GM12878 (cell line): ENCODE data around the gene OR11A1. TPM values are rescaled to one million over a fixed set of nuclear protein-coding genes. Genes with fewer than 3 reads are reported as not detected.

Source experiments
- ATAC-seq: fragments of 200-7000 bp; cut with Tn5 transposase; 3 replicates; pipeline ENCODE4 v1.9.1; 2020; ENCODE audit warnings: mild to moderate bottlenecking, moderate library complexity
- BruUV-seq: library from RNA; stranded (reverse); fragments of 400-500 nt; replicated peaks from 2 replicates; lab custom pipeline; 2021; lab: Mats Ljungman, UMichigan
- CTCF ChIA-PET: fragments of 300-600 bp; sonication (Branson Sonifier 250); formaldehyde crosslinking; extraction: SDS; loops from one replicate; lab custom pipeline; 2021; ENCODE audit warnings: inconsistent platforms; lab: Yijun Ruan, JAX
- POLR2A ChIA-PET: fragments of 350-600 bp; formaldehyde crosslinking; extraction: SDS; loops from one replicate; lab custom pipeline; 2021; ENCODE audit warnings: inconsistent platforms; lab: Charles Lee
- RAD21 ChIA-PET: fragments of 300-600 bp; sonication (Branson Sonifier 250); formaldehyde crosslinking; loops from one replicate; lab custom pipeline; 2023; ENCODE audit warnings: antibody characterized with exemption; ENCODE audit not compliant: unreplicated experiment; lab: Charles Lee
- SMC1A ChIA-PET: fragments of 300-600 bp; sonication (Branson Sonifier 250); formaldehyde crosslinking; loops from one replicate; lab custom pipeline; 2023; ENCODE audit not compliant: unreplicated experiment, uncharacterized antibody; lab: Charles Lee
- DNase-seq: peaks from one replicate; pipeline ENCODE4 v3.0.0-alpha.2; 2011; ENCODE audit warnings: low read depth, low spot score
- FAIRE-seq: peaks from 3 replicates; lab custom pipeline; 2011; peaks lifted over from hg19 to GRCh38; lab: Jason Lieb, UNC
- H2AFZ ChIP-seq: 2 replicates; pipeline ENCODE4 v1.6.0; 2011; ENCODE audit warnings: low read depth, low read length, control low read depth; ENCODE audit not compliant: control insufficient read depth
- H3K27ac ChIP-seq: 2 replicates; pipeline ENCODE4 v1.5.1; 2011; ENCODE audit warnings: control low read depth; ENCODE audit not compliant: control insufficient read depth, insufficient read depth
- H3K27me3 ChIP-seq, 2 experiments: replicated peaks in 1 of 2; 2 replicates each; pipeline versions ENCODE4 v1.6.0 to v1.6.1; 2011; ENCODE audit warnings: low read length in 1 of 2; ENCODE audit not compliant: control insufficient read depth in 2 of 2, insufficient read depth in 2 of 2
- H3K36me3 ChIP-seq, 2 experiments: 2 replicates each; pipeline ENCODE4 v1.5.1; 2011; ENCODE audit warnings: low read length in 1 of 2; ENCODE audit not compliant: control insufficient read depth in 2 of 2, insufficient read depth in 2 of 2
- H3K4me1 ChIP-seq: 2 replicates; pipeline ENCODE4 v1.6.1; 2011; ENCODE audit warnings: mild to moderate bottlenecking, low read length, moderate library complexity, mixed read lengths; ENCODE audit not compliant: control insufficient read depth, insufficient read depth
- H3K4me2 ChIP-seq: 2 replicates; pipeline ENCODE4 v1.6.0; 2011; ENCODE audit warnings: control low read depth; ENCODE audit not compliant: control insufficient read depth, insufficient read depth
- H3K4me3 ChIP-seq: fragments of 200-600 bp; sonication (generic); 2 replicates; pipeline ENCODE4 v1.5.1; 2016
- H3K79me2 ChIP-seq: 2 replicates; pipeline ENCODE4 v1.6.0; 2011; ENCODE audit warnings: low read length; ENCODE audit not compliant: control insufficient read depth, insufficient read depth
- H3K9ac ChIP-seq: 2 replicates; pipeline ENCODE4 v1.8.0; 2011; ENCODE audit warnings: low read length, control low read depth, mixed read lengths; ENCODE audit not compliant: control insufficient read depth, insufficient read depth
- H3K9me3 ChIP-seq: replicated peaks from 3 replicates; pipeline ENCODE4 v1.5.1; 2011; ENCODE audit warnings: mild to moderate bottlenecking, low read length; ENCODE audit not compliant: control insufficient read depth, insufficient read depth
- H4K20me1 ChIP-seq: 2 replicates; pipeline ENCODE4 v1.6.0; 2011; ENCODE audit not compliant: control insufficient read depth, insufficient read depth
- ATF7 ChIP-seq: fragments of 450-650 bp; IDR thresholded peaks from 2 replicates; pipeline ENCODE4 v1.6.1; 2016; ENCODE audit warnings: low read depth, mild to moderate bottlenecking
- BACH1 ChIP-seq: fragments of 450-650 bp; IDR thresholded peaks from 2 replicates; pipeline ENCODE4 v1.6.1; 2017; ENCODE audit warnings: mild to moderate bottlenecking, borderline replicate concordance
- HDAC2 ChIP-seq: fragments of 200-600 bp; sonication (generic); IDR thresholded peaks from 2 replicates; pipeline ENCODE4 v1.6.1; 2017
- NFYA ChIP-seq: IDR thresholded peaks from 2 replicates; pipeline ENCODE4 v1.6.1; 2011; ENCODE audit warnings: low read depth, mild to moderate bottlenecking, low read length, improper control_type of control experiment, borderline replicate concordance
- NR2C1 ChIP-seq: fragments of 450-650 bp; IDR thresholded peaks from 2 replicates; pipeline ENCODE4 v1.6.1; 2017; ENCODE audit warnings: antibody characterized with exemption, mild to moderate bottlenecking, moderate library complexity
- NR2F1 ChIP-seq: fragments of 450-650 bp; conservative IDR thresholded peaks from 2 replicates; pipeline ENCODE4 v1.6.1; 2017; ENCODE audit warnings: mild to moderate bottlenecking
- YBX1 ChIP-seq: fragments of 450-650 bp; IDR thresholded peaks from 2 replicates; pipeline ENCODE4 v1.6.1; 2016; ENCODE audit warnings: antibody characterized with exemption
- ZBED1 ChIP-seq: IDR thresholded peaks from 2 replicates; pipeline ENCODE4 v1.6.1; 2016; ENCODE audit warnings: borderline replicate concordance
- ZNF217 ChIP-seq: fragments of 450-650 bp; IDR thresholded peaks from 2 replicates; pipeline ENCODE4 v1.6.1; 2017; ENCODE audit warnings: antibody characterized with exemption, mild to moderate bottlenecking
- ZNF384 ChIP-seq: IDR thresholded peaks from 2 replicates; pipeline ENCODE4 v1.6.1; 2012; ENCODE audit warnings: low read depth, mild to moderate bottlenecking, low read length, improper control_type of control experiment, borderline replicate concordance
- WGBS: methylation state at CpG from one replicate; pipeline ENCODE4 v1.1.6; 2016; ENCODE audit warnings: low lambda C conversion rate; ENCODE audit not compliant: insufficient replicate concordance, insufficient coverage; ENCODE audit errors: missing lambda C conversion rate; 5-methylcytosine and 5-hydroxymethylcytosine counted together
- in situ Hi-C: fragments of 300-500 bp; cut with MboI; formaldehyde crosslinking; loops from 9 replicates; pipeline ENCODE4 v1.14.3; 2018; ENCODE audit warnings: mixed read lengths
- intact Hi-C: fragments of 100-400 bp; cut with micrococcal nuclease; formaldehyde crosslinking; loops from one replicate; pipeline ENCODE4 v1.14.2; 2022; ENCODE audit not compliant: unreplicated experiment
- polyA plus RNA-seq, 11 experiments: library from polyadenylated mRNA; depleted of rRNA in 4 of 11; unstranded in 6 of 11; stranded (reverse) in 5 of 11; fragments of >200 nt; fragmentation: Nextera tagmentation in 4 of 11; fragmentation: Illumina TruSeq in 1 of 11; extraction: Ambion mirVana in 4 of 11; extraction: Trizol in 1 of 11; gene quantifications; 1 replicate in 1 of 11; 2 replicates in 10 of 11; pipeline versions ENCODE4 v1.2.1 to v1.2.3, GENCODE V29; 2011 to 2016; ENCODE audit warnings: inconsistent platforms in 2 of 11, missing spikeins in 2 of 11, low read depth in 1 of 11
- total RNA-seq, 4 experiments: library from RNA; depleted of rRNA in 3 of 4; stranded (reverse); fragments of >200 nt in 3 of 4; fragmentation: Illumina TruSeq in 1 of 4; extraction: Trizol in 1 of 4; gene quantifications; 2 replicates each; pipeline versions ENCODE4 v1.2.1 to v1.2.3, GENCODE V29; 2013 to 2021
- TF ChIP-seq, protein P1 (sequence below): IDR thresholded peaks from 2 replicates; pipeline ENCODE4 v1.6.1; 2011; ENCODE audit warnings: borderline replicate concordance, low read depth, mild to moderate bottlenecking, moderate library complexity, mixed read lengths, low read length; ENCODE audit not compliant: insufficient read depth; ENCODE audit errors: extremely low read length
- TF ChIP-seq, protein P2 (sequence below): fragments of 450-650 bp; IDR thresholded peaks from 2 replicates; pipeline ENCODE4 v1.6.1; 2016; ENCODE audit warnings: mild to moderate bottlenecking
- TF ChIP-seq, protein P3 (sequence below): fragments of 450-650 bp; IDR thresholded peaks from 2 replicates; pipeline ENCODE4 v1.6.1; 2017; ENCODE audit warnings: mild to moderate bottlenecking

The OR11A1 gene
- total and polyA plus RNA-seq, 10 of the 15 experiments (the other 5 are each of a cell fraction or from before 2014, with no cell fraction given): not detected

DNA sequence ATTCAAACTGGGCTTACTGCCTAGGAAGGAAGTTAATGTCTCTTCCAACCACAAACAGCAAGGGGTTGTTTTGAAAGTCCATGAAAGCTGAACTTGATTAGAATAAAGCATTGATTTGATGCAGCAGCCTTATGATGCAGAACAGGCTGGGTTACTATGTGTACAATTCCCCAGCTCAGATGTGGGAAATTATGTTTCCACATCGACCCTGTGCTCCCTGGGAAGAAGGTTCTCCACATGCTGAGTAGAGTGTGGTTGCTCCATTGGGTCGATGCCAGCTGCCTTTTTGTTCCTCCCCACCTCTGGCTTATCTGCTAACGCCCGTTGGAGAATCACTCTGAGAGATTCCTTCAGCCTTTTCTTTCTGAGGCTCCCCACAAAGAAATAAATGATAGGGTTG lies 29.7 kb upstream of the OR11A1 start:
- FAIRE-seq: no peak
- RAD21 ChIA-PET: no interaction called here
- H3K9me3 ChIP-seq: no peaks in the 10 kb centered on the region
- no peak overlapping the region for H3K27ac ChIP-seq
- CTCF ChIA-PET: no interaction called here
- 0% methylated on average over 4 of the region's 4 CpGs for WGBS
- in situ Hi-C loops: no loop called here
- DNase-seq: no peak
- no peaks in the 10 kb centered on the region for H3K4me1 ChIP-seq
- no peak overlapping the region for H3K4me3 ChIP-seq
- no peak overlapping the region for H3K9ac ChIP-seq
- no peaks in the 10 kb centered on the region for H3K36me3 ChIP-seq
- POLR2A ChIA-PET: no interaction called here
- no peak for TF ChIP-seq ATF7
- TF ChIP-seq, protein P1, sequence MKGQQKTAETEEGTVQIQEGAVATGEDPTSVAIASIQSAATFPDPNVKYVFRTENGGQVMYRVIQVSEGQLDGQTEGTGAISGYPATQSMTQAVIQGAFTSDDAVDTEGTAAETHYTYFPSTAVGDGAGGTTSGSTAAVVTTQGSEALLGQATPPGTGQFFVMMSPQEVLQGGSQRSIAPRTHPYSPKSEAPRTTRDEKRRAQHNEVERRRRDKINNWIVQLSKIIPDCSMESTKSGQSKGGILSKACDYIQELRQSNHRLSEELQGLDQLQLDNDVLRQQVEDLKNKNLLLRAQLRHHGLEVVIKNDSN: no peak
- no peak for TF ChIP-seq HDAC2
- TF ChIP-seq ZBED1: no peak
- TF ChIP-seq, all 136 proteins: peak for 0
- no peaks in the 10 kb centered on the region; a peak in 1 of 4 replicates for H3K27me3 ChIP-seq
- H2AFZ ChIP-seq: no peak overlapping the region
- intact Hi-C loops: no loop called here
- no TSS peak for BruUV-seq
- H4K20me1 ChIP-seq: no peaks in the 10 kb centered on the region
- no peak for ATAC-seq
- SMC1A ChIA-PET: interaction anchor here (0.8 kb wide), 1 partner anchor 17 kb away, joined by 3 read pairs; no protein-coding TSS in a partner anchor
- H3K79me2 ChIP-seq: no peaks in the 10 kb centered on the region
- no peak overlapping the region for H3K4me2 ChIP-seq

DNA sequence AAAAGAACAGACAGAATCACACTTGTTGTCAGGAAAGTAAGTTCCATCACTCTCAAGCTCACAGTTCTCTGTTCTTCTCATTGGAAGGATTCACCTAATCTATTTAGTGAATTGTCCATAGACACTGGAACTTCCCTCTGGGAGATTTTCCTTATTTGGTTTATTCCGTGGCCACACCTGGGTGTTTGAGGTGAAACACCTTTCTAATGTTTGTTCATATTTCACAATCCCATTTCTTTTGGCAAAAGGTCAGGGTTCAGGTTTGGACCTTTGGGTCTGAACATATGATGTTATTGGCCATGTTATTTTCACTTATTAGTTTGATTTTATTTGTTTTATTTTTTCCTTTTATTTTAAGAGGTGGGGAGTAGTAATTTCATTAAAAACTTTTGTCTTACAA lies 26.9 kb upstream of the OR11A1 start:
- H4K20me1 ChIP-seq: no peaks in the 10 kb centered on the region
- POLR2A ChIA-PET: no interaction called here
- SMC1A ChIA-PET: interaction anchor here (1.4 kb wide), 1 partner anchor 11 kb away, joined by 3 read pairs; no protein-coding TSS in a partner anchor
- intact Hi-C loops: no loop called here
- DNase-seq: no peak
- no peak overlapping the region for H3K4me3 ChIP-seq
- no peaks in the 10 kb centered on the region for H3K79me2 ChIP-seq
- no peak overlapping the region for H3K27ac ChIP-seq
- H2AFZ ChIP-seq: no peak overlapping the region
- H3K27me3 ChIP-seq: no peaks in the 10 kb centered on the region; a peak in 1 of 4 replicates
- TF ChIP-seq, protein P2, sequence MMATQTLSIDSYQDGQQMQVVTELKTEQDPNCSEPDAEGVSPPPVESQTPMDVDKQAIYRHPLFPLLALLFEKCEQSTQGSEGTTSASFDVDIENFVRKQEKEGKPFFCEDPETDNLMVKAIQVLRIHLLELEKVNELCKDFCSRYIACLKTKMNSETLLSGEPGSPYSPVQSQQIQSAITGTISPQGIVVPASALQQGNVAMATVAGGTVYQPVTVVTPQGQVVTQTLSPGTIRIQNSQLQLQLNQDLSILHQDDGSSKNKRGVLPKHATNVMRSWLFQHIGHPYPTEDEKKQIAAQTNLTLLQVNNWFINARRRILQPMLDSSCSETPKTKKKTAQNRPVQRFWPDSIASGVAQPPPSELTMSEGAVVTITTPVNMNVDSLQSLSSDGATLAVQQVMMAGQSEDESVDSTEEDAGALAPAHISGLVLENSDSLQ: no peak
- TF ChIP-seq, protein P3, sequence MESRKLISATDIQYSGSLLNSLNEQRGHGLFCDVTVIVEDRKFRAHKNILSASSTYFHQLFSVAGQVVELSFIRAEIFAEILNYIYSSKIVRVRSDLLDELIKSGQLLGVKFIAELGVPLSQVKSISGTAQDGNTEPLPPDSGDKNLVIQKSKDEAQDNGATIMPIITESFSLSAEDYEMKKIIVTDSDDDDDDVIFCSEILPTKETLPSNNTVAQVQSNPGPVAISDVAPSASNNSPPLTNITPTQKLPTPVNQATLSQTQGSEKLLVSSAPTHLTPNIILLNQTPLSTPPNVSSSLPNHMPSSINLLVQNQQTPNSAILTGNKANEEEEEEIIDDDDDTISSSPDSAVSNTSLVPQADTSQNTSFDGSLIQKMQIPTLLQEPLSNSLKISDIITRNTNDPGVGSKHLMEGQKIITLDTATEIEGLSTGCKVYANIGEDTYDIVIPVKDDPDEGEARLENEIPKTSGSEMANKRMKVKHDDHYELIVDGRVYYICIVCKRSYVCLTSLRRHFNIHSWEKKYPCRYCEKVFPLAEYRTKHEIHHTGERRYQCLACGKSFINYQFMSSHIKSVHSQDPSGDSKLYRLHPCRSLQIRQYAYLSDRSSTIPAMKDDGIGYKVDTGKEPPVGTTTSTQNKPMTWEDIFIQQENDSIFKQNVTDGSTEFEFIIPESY: no peak
- TF ChIP-seq ZNF384: no peak
- TF ChIP-seq NFYA: no peak
- no peak for TF ChIP-seq BACH1
- no peak for TF ChIP-seq YBX1
- TF ChIP-seq NR2F1: no peak
- TF ChIP-seq ZNF217: no peak
- no peak for TF ChIP-seq NR2C1
- no peaks in the 10 kb centered on the region for H3K36me3 ChIP-seq
- WGBS: 0% methylated on average over 1 of the region's 1 CpG
- no peak overlapping the region for H3K4me2 ChIP-seq
- RAD21 ChIA-PET: no interaction called here
- CTCF ChIA-PET: no interaction called here
- H3K9me3 ChIP-seq: no peaks in the 10 kb centered on the region
- ATAC-seq: no peak
- in situ Hi-C loops: no loop called here
- BruUV-seq: no TSS peak
- H3K4me1 ChIP-seq: no peaks in the 10 kb centered on the region
- no peak overlapping the region for H3K9ac ChIP-seq
- FAIRE-seq: no peak
